Measurements from ENCODE around the gene ARAP2.

The ARAP2 gene

GRCh38 chr4:36255577-36255976, 11.3 kb upstream of the ARAP2 start:
- DNase-seq = no peak

- DNase-seq = no peak
Observed at GRCh38 chr4:36254371-36254770, 10.1 kb upstream of the ARAP2 start.

GRCh38 chr4:36251983-36252382, 7.7 kb upstream of the ARAP2 start:
- no peak for DNase-seq

- DNase-seq = no peak
Observed at GRCh38 chr4:36249610-36250009, 5.3 kb upstream of the ARAP2 start.

- peak; percentile 72 for DNase-seq
Observed at GRCh38 chr4:36243355-36244256, 708 bp downstream of the ARAP2 start.

GRCh38 chr4:36242629-36243354, 1.5 kb downstream of the ARAP2 start:
- no peak for DNase-seq

GRCh38 chr4:36241771-36242170, 2.5 kb downstream of the ARAP2 start:
- no peak for DNase-seq

GRCh38 chr4:36237366-36238313, 6.7 kb downstream of the ARAP2 start:
- no peak for DNase-seq

- DNase-seq = no peak
Observed at GRCh38 chr4:36236159-36236558, 8.2 kb downstream of the ARAP2 start.

- no peak for DNase-seq
Observed at GRCh38 chr4:36235306-36235705, 9.0 kb downstream of the ARAP2 start.

- DNase-seq = no peak
Observed at GRCh38 chr4:36233567-36234266, 10.6 kb downstream of the ARAP2 start.

- DNase-seq = no peak
Observed at GRCh38 chr4:36230534-36230933, 13.8 kb downstream of the ARAP2 start.

GRCh38 chr4:36227913-36228312, 16.4 kb downstream of the ARAP2 start:
- DNase-seq = no peak

GRCh38 chr4:36226430-36227227, 17.7 kb downstream of the ARAP2 start:
- DNase-seq = no peak

GRCh38 chr4:36224972-36225903, 19.1 kb downstream of the ARAP2 start:
- no peak for DNase-seq

GRCh38 chr4:36222702-36223101, 21.6 kb downstream of the ARAP2 start:
- DNase-seq = no peak

- no peak for DNase-seq
Observed at GRCh38 chr4:36220776-36221175, 23.5 kb downstream of the ARAP2 start.

- no peak for DNase-seq
Observed at GRCh38 chr4:36218121-36218520, 26.2 kb downstream of the ARAP2 start.

- DNase-seq = no peak
Observed at GRCh38 chr4:36215627-36216026, 28.7 kb downstream of the ARAP2 start.

GRCh38 chr4:36214735-36215485, 29.4 kb downstream of the ARAP2 start:
- no peak for DNase-seq
